ENCODE results near the gene CHID1. TPM values are rescaled to one million over a fixed set of nuclear protein-coding genes. Genes with fewer than 3 reads are reported as not detected.

The CHID1 gene
- 34.4 and 42.6 TPM in 2 replicates for total RNA-seq

GRCh38 chr11:910589-911030 is at the start of gene CHID1:
Gene CHID1 (minus strand): TSS chr11:910810. CDS start chr11:904816, 5,994 bp downstream.

DNA sequence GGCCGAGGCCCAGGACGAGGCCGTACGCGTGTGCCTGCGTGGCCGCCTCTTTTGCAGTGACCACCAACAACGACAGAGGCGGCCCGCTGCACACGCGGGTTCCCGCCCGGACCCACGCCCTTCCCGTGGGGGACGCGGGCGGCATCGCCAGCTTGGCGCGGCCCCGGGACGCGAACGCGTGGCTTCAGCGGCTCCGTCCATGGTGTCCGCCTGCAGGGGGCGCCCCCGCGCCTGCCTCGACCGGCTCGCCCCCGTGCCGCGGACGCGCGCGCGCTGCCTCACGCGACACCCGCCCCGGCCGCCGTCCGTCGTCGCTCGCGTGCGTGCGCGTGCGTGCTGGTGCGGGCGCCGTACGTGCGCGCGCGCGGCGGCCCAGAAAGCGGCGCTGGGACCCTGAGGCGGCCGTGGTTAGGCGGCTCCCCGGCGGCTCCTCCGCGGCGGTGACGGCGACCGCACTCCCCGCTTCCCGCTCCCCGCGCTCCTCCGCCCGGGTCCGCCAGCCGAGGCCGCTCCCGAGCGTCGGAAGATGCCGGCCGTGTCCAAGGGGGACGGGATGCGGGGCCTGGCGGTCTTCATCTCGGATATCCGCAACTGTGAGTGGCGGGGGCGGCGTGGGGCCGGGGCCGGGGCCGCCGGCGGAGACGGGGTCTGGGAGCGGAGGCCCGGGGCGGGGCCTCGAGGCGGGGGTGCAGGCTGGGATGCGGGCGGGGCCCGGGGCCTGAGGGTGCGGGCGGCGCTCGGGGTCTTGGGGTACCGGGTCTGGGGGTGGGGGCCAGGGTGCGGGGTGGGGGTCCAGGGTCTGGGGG is 15.1 kb upstream of the CHID1 start, which contains the start of gene AP2A2:
Gene AP2A2 (plus strand): TSS at position 375 of the 806 bp plus-strand sequence. CDS start 152 bp downstream, at position 527.

DNA sequence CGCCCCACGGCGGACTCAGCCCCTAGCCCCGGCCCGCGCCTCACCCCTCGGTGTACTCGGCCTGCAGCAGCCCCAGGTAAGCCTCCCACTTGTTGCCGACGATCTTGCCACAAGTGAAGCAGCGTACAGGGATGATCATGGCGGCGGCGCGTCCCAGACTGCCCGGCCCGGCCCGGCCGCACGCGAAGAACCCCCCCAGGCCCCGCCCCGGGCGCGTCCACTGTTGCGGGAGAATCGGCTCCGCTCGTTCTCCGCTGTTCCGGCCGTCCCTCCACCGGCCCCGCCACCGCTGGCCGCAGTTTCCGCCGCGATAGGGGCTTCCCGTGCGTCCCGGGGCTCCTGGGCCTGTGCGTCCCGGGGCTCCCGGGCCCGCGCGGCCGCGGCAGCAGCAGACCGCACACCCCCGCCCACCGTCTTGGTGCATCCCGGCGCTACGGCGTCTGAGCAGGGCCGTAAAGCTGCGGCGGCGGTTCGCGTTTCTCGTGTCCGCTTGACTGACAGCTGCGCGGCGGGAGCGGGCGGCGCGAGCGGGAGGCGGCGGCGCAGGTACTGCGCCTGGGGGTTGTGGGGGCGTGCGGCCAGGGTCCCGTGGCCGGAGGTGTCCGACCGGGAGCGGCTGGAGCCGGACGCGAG is 68.1 kb downstream of the CHID1 start, which contains the start of the genes POLR2L and TSPAN4:
Gene POLR2L (minus strand): TSS at position 160 of the 633 bp plus-strand sequence. CDS start 21 bp downstream, at position 139.
Gene TSPAN4 (plus strand): TSS at position 483 of the 633 bp plus-strand sequence. CDS start 7,453 bp downstream, outside the sequence.

GRCh38 chr11:832529-833113 is 78.0 kb downstream of the CHID1 start, which contains the start of gene CD151:
Gene CD151 (plus strand): TSS chr11:832952. CDS start chr11:836070, 3,118 bp downstream.

DNA sequence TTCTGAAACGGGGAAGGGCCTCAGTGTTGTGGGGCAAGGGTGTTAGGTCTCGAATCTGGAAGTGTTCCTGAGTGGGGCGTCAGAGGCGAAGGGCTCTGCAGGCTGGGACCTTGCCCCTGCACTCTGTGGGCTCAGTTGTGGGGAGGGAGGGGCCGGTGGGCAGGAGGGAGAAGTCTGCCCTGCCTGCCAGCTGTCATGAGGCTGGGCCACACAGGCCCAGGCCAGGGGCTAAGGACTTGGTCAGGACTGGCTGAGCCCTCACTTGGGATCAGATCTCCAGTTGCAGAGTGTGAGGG is 82.8 kb downstream of the CHID1 start, which contains the start of gene CRACR2B:
Gene CRACR2B (plus strand): TSS at position 23 of the 296 bp plus-strand sequence. CDS start 689 bp downstream, outside the sequence.

DNA sequence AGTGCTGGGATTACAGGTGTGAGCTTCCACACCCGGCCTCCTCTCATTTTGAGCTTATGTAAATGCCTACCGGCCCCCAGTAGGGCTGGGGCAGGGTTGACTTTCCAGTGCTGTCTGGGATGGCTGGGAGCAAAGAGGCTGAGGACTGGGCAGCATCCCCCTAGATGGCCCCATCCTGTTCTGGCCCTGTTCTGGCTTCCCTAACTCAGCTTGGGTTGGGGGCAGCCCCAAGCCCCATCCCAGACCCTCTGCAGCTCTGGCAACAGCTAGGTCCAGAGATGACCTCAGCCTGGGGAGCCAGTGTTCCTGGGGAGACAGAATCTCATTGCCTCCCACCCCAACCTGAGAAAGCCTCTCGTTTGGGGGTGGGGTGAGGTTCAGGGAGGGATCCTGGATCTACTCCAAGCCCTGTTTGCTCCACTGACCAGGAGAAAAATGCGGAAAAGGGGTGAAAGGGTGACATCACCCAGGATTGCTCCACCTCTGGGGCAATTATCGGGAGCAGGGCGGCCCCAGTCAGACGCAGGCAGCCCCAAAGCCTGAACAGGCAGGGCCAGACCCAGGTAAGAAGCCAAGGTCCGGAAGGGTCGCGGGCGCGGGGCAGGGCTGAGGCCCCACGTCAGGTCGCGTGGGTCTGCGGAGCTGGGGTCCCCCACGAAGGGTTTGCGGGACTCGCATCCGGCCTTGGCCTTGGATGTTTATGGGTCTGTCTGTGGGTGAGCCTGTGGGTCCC is 92.0 kb downstream of the CHID1 start, which contains the start of gene PNPLA2:
Gene PNPLA2 (plus strand): TSS at position 519 of the 733 bp plus-strand sequence. CDS start 805 bp downstream, outside the sequence.

Other genes with a start within 250 kb of the CHID1 start
- gene DEAF1, start 215.6 kb downstream of the CHID1 start, total RNA-seq, result 34.8 and 38.7 TPM in 2 replicates
- 7.8 and 11.7 TPM in 2 replicates for gene TMEM80, start 215.0 kb downstream of the CHID1 start, total RNA-seq
- gene EPS8L2, start 204.6 kb downstream of the CHID1 start, total RNA-seq, result 2.3 and 2.9 TPM in 2 replicates
- 200 and 226 TPM in 2 replicates for gene TALDO1, start 163.3 kb downstream of the CHID1 start, total RNA-seq
- 16.9 and 23.3 TPM in 2 replicates for gene GATD1, start 133.3 kb downstream of the CHID1 start, total RNA-seq
- gene CEND1, start 120.7 kb downstream of the CHID1 start, total RNA-seq, result 0.32 TPM in 1 of 2 replicates, not detected in the other
- 5.3 and 9.4 TPM in 2 replicates for gene SLC25A22, start 112.5 kb downstream of the CHID1 start, total RNA-seq
- 6.5 and 6.8 TPM in 2 replicates for gene PIDD1, start 105.6 kb downstream of the CHID1 start, total RNA-seq
- 71.0 and 255 TPM in 2 replicates for gene RPLP2, start 100.8 kb downstream of the CHID1 start, total RNA-seq
- gene PNPLA2, start 91.9 kb downstream of the CHID1 start, total RNA-seq, result 15.2 and 16.2 TPM in 2 replicates
- gene CRACR2B, start 82.9 kb downstream of the CHID1 start, total RNA-seq, result 6.5 and 9.6 TPM in 2 replicates
- 523 and 570 TPM in 2 replicates for gene CD151, start 77.9 kb downstream of the CHID1 start, total RNA-seq
- 25.2 and 71.8 TPM in 2 replicates for gene POLR2L, start 68.3 kb downstream of the CHID1 start, total RNA-seq
- gene TSPAN4, start 68.0 kb downstream of the CHID1 start, total RNA-seq, result 76.0 and 116 TPM in 2 replicates
- gene AP2A2, start 15.1 kb upstream of the CHID1 start, total RNA-seq, result 19.9 and 30.5 TPM in 2 replicates
- gene MUC6, start 125.9 kb upstream of the CHID1 start, total RNA-seq, result not detected in 2 replicates
- not detected in 2 replicates for gene MUC2, start 164.1 kb upstream of the CHID1 start, total RNA-seq
- not detected in 2 replicates for gene MUC5AC, start 247.1 kb upstream of the CHID1 start, total RNA-seq